Measurements from ENCODE around the gene PI4KB. TPM values are rescaled to one million over a fixed set of nuclear protein-coding genes. Genes with fewer than 3 reads are reported as not detected.

PI4KB gene
- total RNA-seq, 1 experiment from 2014 or later: 52.7 TPM

- peaks cover 8% of the 10 kb centered on the region for H3K36me3 ChIP-seq (ENCODE audit: control insufficient read depth, insufficient read depth, low read length)
- peak overlapping the region; percentile 84 to 91 for H3K4me3 ChIP-seq (ENCODE audit: low read depth in 2 of 2, low read length in 2 of 2)
- in situ Hi-C loops (cut with HindIII; ENCODE audit: low pct_unique_long_range_greater_than_20kb, low sequenced_read_pairs) (no loop called here), intact Hi-C loops (cut with micrococcal nuclease; ENCODE audit: unreplicated experiment) (no loop called here)
- peak overlapping the region; percentile 93 for H3K27ac ChIP-seq (ENCODE audit: low read length)
- H3K9me3 ChIP-seq (ENCODE audit: control insufficient read depth, insufficient read depth, low read depth, low read length): no peaks in the 10 kb centered on the region
- CTCF ChIA-PET: interaction anchor here (0.7 kb wide), 1 partner anchor 45 kb away, joined by 4 read pairs; no protein-coding TSS in a partner anchor
- peaks cover 15% of the 10 kb centered on the region for H3K4me1 ChIP-seq (ENCODE audit: control insufficient read depth, insufficient read depth, low read length)
- no peaks in the 10 kb centered on the region for H3K27me3 ChIP-seq (ENCODE audit: control insufficient read depth, insufficient read depth, low read length)
- TSS peak; percentile 89 for BruUV-seq (replicated peaks)
- no peak for ATAC-seq
- no peak for TF ChIP-seq POLR2AphosphoS5 (IDR thresholded peaks at IDR 0.05; ENCODE audit: low read depth, low read length)
- no peak; the same call in 1 of the 2 replicates for TF ChIP-seq SIN3A (IDR thresholded peaks at IDR 0.05; ENCODE audit: borderline replicate concordance, insufficient read depth, low read depth, low read length)
- TF ChIP-seq, protein P1, sequence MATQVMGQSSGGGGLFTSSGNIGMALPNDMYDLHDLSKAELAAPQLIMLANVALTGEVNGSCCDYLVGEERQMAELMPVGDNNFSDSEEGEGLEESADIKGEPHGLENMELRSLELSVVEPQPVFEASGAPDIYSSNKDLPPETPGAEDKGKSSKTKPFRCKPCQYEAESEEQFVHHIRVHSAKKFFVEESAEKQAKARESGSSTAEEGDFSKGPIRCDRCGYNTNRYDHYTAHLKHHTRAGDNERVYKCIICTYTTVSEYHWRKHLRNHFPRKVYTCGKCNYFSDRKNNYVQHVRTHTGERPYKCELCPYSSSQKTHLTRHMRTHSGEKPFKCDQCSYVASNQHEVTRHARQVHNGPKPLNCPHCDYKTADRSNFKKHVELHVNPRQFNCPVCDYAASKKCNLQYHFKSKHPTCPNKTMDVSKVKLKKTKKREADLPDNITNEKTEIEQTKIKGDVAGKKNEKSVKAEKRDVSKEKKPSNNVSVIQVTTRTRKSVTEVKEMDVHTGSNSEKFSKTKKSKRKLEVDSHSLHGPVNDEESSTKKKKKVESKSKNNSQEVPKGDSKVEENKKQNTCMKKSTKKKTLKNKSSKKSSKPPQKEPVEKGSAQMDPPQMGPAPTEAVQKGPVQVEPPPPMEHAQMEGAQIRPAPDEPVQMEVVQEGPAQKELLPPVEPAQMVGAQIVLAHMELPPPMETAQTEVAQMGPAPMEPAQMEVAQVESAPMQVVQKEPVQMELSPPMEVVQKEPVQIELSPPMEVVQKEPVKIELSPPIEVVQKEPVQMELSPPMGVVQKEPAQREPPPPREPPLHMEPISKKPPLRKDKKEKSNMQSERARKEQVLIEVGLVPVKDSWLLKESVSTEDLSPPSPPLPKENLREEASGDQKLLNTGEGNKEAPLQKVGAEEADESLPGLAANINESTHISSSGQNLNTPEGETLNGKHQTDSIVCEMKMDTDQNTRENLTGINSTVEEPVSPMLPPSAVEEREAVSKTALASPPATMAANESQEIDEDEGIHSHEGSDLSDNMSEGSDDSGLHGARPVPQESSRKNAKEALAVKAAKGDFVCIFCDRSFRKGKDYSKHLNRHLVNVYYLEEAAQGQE (IDR thresholded peaks at IDR 0.05; ENCODE audit: insufficient read depth in 1 of 2, low read depth in 2 of 2, low read length in 1 of 2): no peak
- TF ChIP-seq TCF7L2 (IDR thresholded peaks at IDR 0.05; ENCODE audit: low read depth, low read length): no peak
- TF ChIP-seq, protein P2, sequence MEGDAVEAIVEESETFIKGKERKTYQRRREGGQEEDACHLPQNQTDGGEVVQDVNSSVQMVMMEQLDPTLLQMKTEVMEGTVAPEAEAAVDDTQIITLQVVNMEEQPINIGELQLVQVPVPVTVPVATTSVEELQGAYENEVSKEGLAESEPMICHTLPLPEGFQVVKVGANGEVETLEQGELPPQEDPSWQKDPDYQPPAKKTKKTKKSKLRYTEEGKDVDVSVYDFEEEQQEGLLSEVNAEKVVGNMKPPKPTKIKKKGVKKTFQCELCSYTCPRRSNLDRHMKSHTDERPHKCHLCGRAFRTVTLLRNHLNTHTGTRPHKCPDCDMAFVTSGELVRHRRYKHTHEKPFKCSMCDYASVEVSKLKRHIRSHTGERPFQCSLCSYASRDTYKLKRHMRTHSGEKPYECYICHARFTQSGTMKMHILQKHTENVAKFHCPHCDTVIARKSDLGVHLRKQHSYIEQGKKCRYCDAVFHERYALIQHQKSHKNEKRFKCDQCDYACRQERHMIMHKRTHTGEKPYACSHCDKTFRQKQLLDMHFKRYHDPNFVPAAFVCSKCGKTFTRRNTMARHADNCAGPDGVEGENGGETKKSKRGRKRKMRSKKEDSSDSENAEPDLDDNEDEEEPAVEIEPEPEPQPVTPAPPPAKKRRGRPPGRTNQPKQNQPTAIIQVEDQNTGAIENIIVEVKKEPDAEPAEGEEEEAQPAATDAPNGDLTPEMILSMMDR (IDR thresholded peaks at IDR 0.05): no peak
- no peak for DNase-seq (ENCODE audit: low read depth, low spot score)
- POLR2A ChIA-PET: interaction anchor here (0.6 kb wide), 1 partner anchor 65 kb away, joined by 3 read pairs; no protein-coding TSS in a partner anchor
Observed at GRCh38 chr1:151346082-151346768, 19.0 kb upstream of the PI4KB start.

DNA sequence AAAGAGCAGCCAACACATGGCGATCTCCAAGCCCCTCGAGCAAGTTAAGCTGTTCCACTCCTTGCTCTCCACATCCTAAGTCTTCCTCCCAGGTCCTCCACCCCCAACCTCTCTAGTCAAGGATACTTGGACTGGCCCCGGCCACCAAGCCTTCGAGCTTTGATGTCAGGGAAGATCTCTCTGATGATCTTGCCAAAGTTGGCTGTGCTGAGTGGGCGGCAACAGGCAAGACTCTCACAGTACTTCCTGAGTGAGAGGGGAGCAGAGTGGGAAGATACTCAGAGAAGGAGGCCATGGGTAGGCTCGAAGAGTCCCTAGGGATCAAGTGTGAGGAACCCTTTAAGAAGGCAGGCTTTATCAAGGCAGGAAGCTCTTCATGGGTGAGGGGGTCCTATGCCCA is 17.1 kb upstream of the PI4KB start:
- DNase-seq (ENCODE audit: low read depth, low spot score) (no peak), ATAC-seq (no peak)
- Histone ChIP-seq H3K27me3 (ENCODE audit: control insufficient read depth, insufficient read depth, low read length) (no peaks in the 10 kb centered on the region), H3K4me3 (ENCODE audit: low read depth in 2 of 2, low read length in 2 of 2) (no peak overlapping the region), H3K4me1 (ENCODE audit: control insufficient read depth, insufficient read depth, low read length) (peaks cover 18% of the 10 kb centered on the region), H3K36me3 (ENCODE audit: control insufficient read depth, insufficient read depth, low read length) (peaks cover 8% of the 10 kb centered on the region), H3K9me3 (ENCODE audit: control insufficient read depth, insufficient read depth, low read depth, low read length) (no peaks in the 10 kb centered on the region), H3K27ac (ENCODE audit: low read length) (no peak overlapping the region)
- intact Hi-C loops (cut with micrococcal nuclease; ENCODE audit: unreplicated experiment) (no loop called here), in situ Hi-C loops (cut with HindIII; ENCODE audit: low pct_unique_long_range_greater_than_20kb, low sequenced_read_pairs) (no loop called here)
- POLR2A ChIA-PET: interaction anchor here (0.6 kb wide), 1 partner anchor 140 kb away, joined by 4 read pairs; no protein-coding TSS in a partner anchor
- no peak for TF ChIP-seq SIN3A (IDR thresholded peaks at IDR 0.05; ENCODE audit: borderline replicate concordance, insufficient read depth, low read depth, low read length)
- no peak for TF ChIP-seq POLR2AphosphoS5 (IDR thresholded peaks at IDR 0.05; ENCODE audit: low read depth, low read length)
- TF ChIP-seq TCF7L2 (IDR thresholded peaks at IDR 0.05; ENCODE audit: low read depth, low read length): no peak
- TF ChIP-seq, protein P1 (IDR thresholded peaks at IDR 0.05; ENCODE audit: insufficient read depth in 1 of 2, low read depth in 2 of 2, low read length in 1 of 2): no peak
- TF ChIP-seq, protein P2 (IDR thresholded peaks at IDR 0.05): no peak
- no TSS peak for BruUV-seq (replicated peaks)
- CTCF ChIA-PET: no interaction called here
